Measurements from ENCODE around the gene ZDHHC8.
"Not testable (repeated sequence)": the region's sequence is repeated elsewhere in the genome, so short reads cannot be mapped to it uniquely, and the experiment has no call there.

Gene ZDHHC8

DNA sequence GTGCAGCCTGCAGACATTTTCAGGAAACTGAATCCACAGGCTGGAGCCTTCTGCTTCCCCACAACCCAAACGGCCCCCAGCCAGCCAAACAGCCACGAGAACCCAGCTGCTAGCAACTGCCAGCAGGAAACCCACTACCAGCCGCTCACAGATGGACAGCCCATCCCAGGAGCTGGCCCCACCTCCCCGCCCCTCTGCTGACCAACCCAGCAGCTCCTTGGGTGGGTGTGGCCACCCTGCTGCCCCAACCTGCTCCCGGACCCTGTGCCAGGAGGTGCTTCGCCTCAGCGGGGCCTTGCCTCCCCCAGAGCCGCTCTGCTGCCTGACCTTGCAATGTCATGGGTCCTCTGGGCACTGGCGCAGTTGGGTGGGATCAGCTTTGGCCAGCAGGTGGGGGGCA lies 27.5 kb downstream of the ZDHHC8 start:
- WGBS = 29% methylated on average over 8 of the region's 9 CpGs
- Histone ChIP-seq H3K9ac (ENCODE audit: low read length) (no peak overlapping the region), H2BK12ac (ENCODE audit: low read length in 2 of 2) (no peak overlapping the region), H2BK120ac (ENCODE audit: low read depth, low read length) (no peak overlapping the region), H3K4me3 (ENCODE audit: insufficient read depth in 1 of 2, low read depth in 1 of 2, low read length in 2 of 2) (no peak overlapping the region), H3K9me3 (ENCODE audit: control insufficient read depth, low read length) (no peaks in the 10 kb centered on the region), H2BK5ac (ENCODE audit: low read depth, low read length, poor library complexity, severe bottlenecking) (no peak overlapping the region), H3K23ac (ENCODE audit: low read length in 2 of 2) (no peak overlapping the region), H3K18ac (ENCODE audit: low read depth in 1 of 2, low read length in 2 of 2) (no peak overlapping the region), H3K27ac (ENCODE audit: low read length, poor library complexity, severe bottlenecking) (no peak overlapping the region), H3K4me1 (ENCODE audit: control insufficient read depth, insufficient read depth, low read depth, low read length) (peaks cover 3% of the 10 kb centered on the region), H3K27me3 (ENCODE audit: control insufficient read depth in 1 of 2, insufficient read depth in 1 of 2, low read length in 2 of 2) (peaks cover 21 to 51% of the 10 kb centered on the region in 2 experiments), H2BK15ac (ENCODE audit: low read depth, poor library complexity, severe bottlenecking) (no peak overlapping the region), H3K36me3 (ENCODE audit: control insufficient read depth in 1 of 2, insufficient read depth in 2 of 2, low read depth in 1 of 2, low read length in 2 of 2) (no peaks in the 10 kb centered on the region), H2AFZ (ENCODE audit: low read depth, low read length) (no peak overlapping the region), H4K8ac (ENCODE audit: low read length) (no peak overlapping the region), H3K14ac (ENCODE audit: low read length in 2 of 2) (no peak overlapping the region), H3K4ac (ENCODE audit: low read depth in 1 of 2, low read length in 2 of 2) (no peak overlapping the region), H4K91ac (ENCODE audit: low read length) (no peak overlapping the region), H3K4me2 (ENCODE audit: low read length, poor library complexity, severe bottlenecking) (no peak overlapping the region), H3K79me1 (replicated peaks; ENCODE audit: low read length, poor library complexity, severe bottlenecking) (no peaks in the 10 kb centered on the region), H2AK5ac (ENCODE audit: low read length, severe bottlenecking) (no peak overlapping the region)
- DNase-seq = no peak

DNA sequence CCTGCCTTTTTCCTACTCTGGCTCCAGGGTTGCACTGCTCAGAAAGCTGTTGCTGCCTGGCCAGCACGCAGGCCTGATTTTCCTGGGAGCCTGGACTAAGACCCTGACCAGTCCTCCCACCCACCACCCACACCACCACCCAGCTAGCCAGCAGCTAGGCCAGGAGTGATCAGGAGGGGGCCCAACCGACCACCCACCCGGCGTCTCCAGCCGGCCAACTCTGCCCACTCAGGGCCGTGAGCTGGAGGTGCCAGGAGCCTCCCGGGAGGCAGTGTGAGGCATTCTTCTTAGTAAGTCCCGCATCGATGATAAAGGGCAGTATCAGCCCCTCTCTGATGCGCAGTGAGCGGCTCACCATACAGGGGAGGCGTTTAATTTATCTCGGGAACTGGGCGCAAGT lies 27.9 kb downstream of the ZDHHC8 start:
- not testable (repeated sequence) for H3K9ac ChIP-seq (ENCODE audit: low read length); H2AK5ac ChIP-seq (ENCODE audit: low read length, severe bottlenecking); H2BK12ac ChIP-seq (ENCODE audit: low read length in 2 of 2); H3K79me1 ChIP-seq (replicated peaks; ENCODE audit: low read length, poor library complexity, severe bottlenecking); H3K14ac ChIP-seq (ENCODE audit: low read length in 2 of 2); H2AFZ ChIP-seq (ENCODE audit: low read depth, low read length); H3K23ac ChIP-seq (ENCODE audit: low read length in 2 of 2); H3K4ac ChIP-seq (ENCODE audit: low read depth in 1 of 2, low read length in 2 of 2); H3K4me2 ChIP-seq (ENCODE audit: low read length, poor library complexity, severe bottlenecking); H3K4me3 ChIP-seq (ENCODE audit: insufficient read depth in 1 of 2, low read depth in 1 of 2, low read length in 2 of 2); H4K8ac ChIP-seq (ENCODE audit: low read length); H2BK5ac ChIP-seq (ENCODE audit: low read depth, low read length, poor library complexity, severe bottlenecking); H3K36me3 ChIP-seq (ENCODE audit: control insufficient read depth in 1 of 2, insufficient read depth in 2 of 2, low read depth in 1 of 2, low read length in 2 of 2); H3K4me1 ChIP-seq (ENCODE audit: control insufficient read depth, insufficient read depth, low read depth, low read length); H3K27ac ChIP-seq (ENCODE audit: low read length, poor library complexity, severe bottlenecking); H4K91ac ChIP-seq (ENCODE audit: low read length); H3K9me3 ChIP-seq (ENCODE audit: control insufficient read depth, low read length); H3K18ac ChIP-seq (ENCODE audit: low read depth in 1 of 2, low read length in 2 of 2); H2BK120ac ChIP-seq (ENCODE audit: low read depth, low read length); H2BK15ac ChIP-seq (ENCODE audit: low read depth, poor library complexity, severe bottlenecking); DNase-seq
- peaks cover 21 to 46% of the 10 kb centered on the region in 2 experiments for H3K27me3 ChIP-seq (ENCODE audit: control insufficient read depth in 1 of 2, insufficient read depth in 1 of 2, low read length in 2 of 2)
- 84% methylated on average over 7 of the region's 14 CpGs for WGBS

GRCh38 chr22:20160041-20160440 lies 28.4 kb downstream of the ZDHHC8 start:
- H3K23ac ChIP-seq (ENCODE audit: low read length in 2 of 2) = no peak overlapping the region
- 89% methylated on average over 10 of the region's 10 CpGs for WGBS

DNA sequence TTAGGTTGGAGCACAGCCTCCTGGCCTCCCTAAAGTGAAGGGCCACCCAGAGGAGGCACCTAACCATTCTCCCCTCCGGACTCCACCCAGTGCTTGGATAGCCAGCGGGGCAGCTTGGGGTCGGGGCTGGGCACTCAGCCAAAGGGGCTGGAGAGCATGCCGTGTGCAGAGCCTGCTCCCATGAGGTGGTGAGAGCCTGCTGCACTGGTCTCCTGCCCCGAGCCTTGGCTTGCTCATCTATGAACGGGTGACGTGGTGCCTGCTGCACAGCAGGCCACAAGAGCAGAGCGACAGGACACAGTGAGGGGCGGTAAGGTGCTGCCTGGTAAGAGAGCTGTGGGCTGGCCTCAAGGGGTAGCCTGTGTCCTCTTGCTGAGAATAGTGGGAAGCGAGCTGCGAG lies 33.3 kb downstream of the ZDHHC8 start:
- Histone ChIP-seq H2BK15ac (ENCODE audit: low read depth, poor library complexity, severe bottlenecking) (no peak overlapping the region), H2AFZ (ENCODE audit: low read depth, low read length) (no peak overlapping the region)
- WGBS = 86% methylated on average over 11 of the region's 11 CpGs

More at GRCh38 chr22:20160041-20160440, 28.4 kb downstream of the ZDHHC8 start:
- DNase-seq = no peak
- Histone ChIP-seq H2BK12ac (ENCODE audit: low read length in 2 of 2) (no peak overlapping the region), H3K9me3 (ENCODE audit: control insufficient read depth, low read length) (no peaks in the 10 kb centered on the region), H3K4ac (ENCODE audit: low read depth in 1 of 2, low read length in 2 of 2) (no peak overlapping the region), H2BK5ac (ENCODE audit: low read depth, low read length, poor library complexity, severe bottlenecking) (no peak overlapping the region), H3K14ac (ENCODE audit: low read length in 2 of 2) (no peak overlapping the region), H3K27ac (ENCODE audit: low read length, poor library complexity, severe bottlenecking) (no peak overlapping the region), H2BK15ac (ENCODE audit: low read depth, poor library complexity, severe bottlenecking) (no peak overlapping the region), H3K79me1 (replicated peaks; ENCODE audit: low read length, poor library complexity, severe bottlenecking) (no peaks in the 10 kb centered on the region), H2AK5ac (ENCODE audit: low read length, severe bottlenecking) (no peak overlapping the region), H2AFZ (ENCODE audit: low read depth, low read length) (no peak overlapping the region), H3K36me3 (ENCODE audit: control insufficient read depth in 1 of 2, insufficient read depth in 2 of 2, low read depth in 1 of 2, low read length in 2 of 2) (no peaks in the 10 kb centered on the region), H4K91ac (ENCODE audit: low read length) (peak overlapping the region; percentile 20), H3K18ac (ENCODE audit: low read depth in 1 of 2, low read length in 2 of 2) (no peak overlapping the region), H4K8ac (ENCODE audit: low read length) (no peak overlapping the region), H2BK120ac (ENCODE audit: low read depth, low read length) (no peak overlapping the region), H3K9ac (ENCODE audit: low read length) (no peak overlapping the region), H3K4me3 (ENCODE audit: insufficient read depth in 1 of 2, low read depth in 1 of 2, low read length in 2 of 2) (no peak overlapping the region), H3K4me2 (ENCODE audit: low read length, poor library complexity, severe bottlenecking) (no peak overlapping the region), H3K4me1 (ENCODE audit: control insufficient read depth, insufficient read depth, low read depth, low read length) (no peaks in the 10 kb centered on the region), H3K27me3 (ENCODE audit: control insufficient read depth in 1 of 2, insufficient read depth in 1 of 2, low read length in 2 of 2) (peaks cover 21 to 43% of the 10 kb centered on the region in 2 experiments)

More for the DNA sequence above, 33.3 kb downstream of the ZDHHC8 start:
- no peak overlapping the region for H3K27ac ChIP-seq (ENCODE audit: low read length, poor library complexity, severe bottlenecking)
- H4K8ac ChIP-seq (ENCODE audit: low read length) = no peak overlapping the region
- H3K27me3 ChIP-seq (ENCODE audit: control insufficient read depth in 1 of 2, insufficient read depth in 1 of 2, low read length in 2 of 2) = peaks cover 16 to 46% of the 10 kb centered on the region in 2 experiments
- H3K18ac ChIP-seq (ENCODE audit: low read depth in 1 of 2, low read length in 2 of 2) = no peak overlapping the region
- no peak overlapping the region for H3K4me3 ChIP-seq (ENCODE audit: insufficient read depth in 1 of 2, low read depth in 1 of 2, low read length in 2 of 2)
- no peak for DNase-seq
- H2BK120ac ChIP-seq (ENCODE audit: low read depth, low read length) = no peak overlapping the region
- no peak overlapping the region for H3K23ac ChIP-seq (ENCODE audit: low read length in 2 of 2)
- H3K4me2 ChIP-seq (ENCODE audit: low read length, poor library complexity, severe bottlenecking) = no peak overlapping the region
- H3K4ac ChIP-seq (ENCODE audit: low read depth in 1 of 2, low read length in 2 of 2) = no peak overlapping the region
- H3K9me3 ChIP-seq (ENCODE audit: control insufficient read depth, low read length) = no peaks in the 10 kb centered on the region
- H3K4me1 ChIP-seq (ENCODE audit: control insufficient read depth, insufficient read depth, low read depth, low read length) = no peaks in the 10 kb centered on the region
- no peak overlapping the region for H2BK5ac ChIP-seq (ENCODE audit: low read depth, low read length, poor library complexity, severe bottlenecking)
- H4K91ac ChIP-seq (ENCODE audit: low read length) = no peak overlapping the region
- H3K9ac ChIP-seq (ENCODE audit: low read length) = no peak overlapping the region
- no peak overlapping the region for H3K14ac ChIP-seq (ENCODE audit: low read length in 2 of 2)
- H2BK12ac ChIP-seq (ENCODE audit: low read length in 2 of 2) = no peak overlapping the region
- H3K79me1 ChIP-seq (replicated peaks; ENCODE audit: low read length, poor library complexity, severe bottlenecking) = no peaks in the 10 kb centered on the region
- no peaks in the 10 kb centered on the region for H3K36me3 ChIP-seq (ENCODE audit: control insufficient read depth in 1 of 2, insufficient read depth in 2 of 2, low read depth in 1 of 2, low read length in 2 of 2)
- H2AK5ac ChIP-seq (ENCODE audit: low read length, severe bottlenecking) = no peak overlapping the region
